ENCODE measurements around the gene SURF6.

GRCh38 chr9:133351526-133351907 lies 15.5 kb upstream of the SURF6 start:
- no peak for TF ChIP-seq CTCF (tag by site-specific recombination; IDR thresholded peaks at IDR 0.05)
- no peak for TF ChIP-seq ZNF132 (tag by site-specific recombination; IDR thresholded peaks at IDR 0.05; ENCODE audit: borderline replicate concordance)
- no peak for TF ChIP-seq ZNF24 (tag by site-specific recombination; IDR thresholded peaks at IDR 0.05)
- TF ChIP-seq ZNF747 (tag by site-specific recombination; IDR thresholded peaks at IDR 0.05): no peak
- no peak for TF ChIP-seq ZSCAN18 (tag by site-specific recombination; IDR thresholded peaks at IDR 0.05)
- no peak for TF ChIP-seq REST (tag by site-specific recombination; IDR thresholded peaks at IDR 0.05)
- TF ChIP-seq SETDB1 (IDR thresholded peaks at IDR 0.05; ENCODE audit: insufficient read length, low read length): no peak
- no peak for TF ChIP-seq REPIN1 (tag by site-specific recombination; IDR thresholded peaks at IDR 0.05; ENCODE audit: low read depth)
- TF ChIP-seq ZNF121 (tag by site-specific recombination; IDR thresholded peaks at IDR 0.05): no peak
- TF ChIP-seq EGR2 (tag by site-specific recombination; IDR thresholded peaks at IDR 0.05; ENCODE audit: low read depth): no peak
- TF ChIP-seq RBAK (tag by site-specific recombination; IDR thresholded peaks at IDR 0.05): no peak
- TF ChIP-seq ZNF830 (tag by site-specific recombination; IDR thresholded peaks at IDR 0.05; ENCODE audit: low read depth): no peak
